ENCODE measurements around the gene HDAC4.

- TF ChIP-seq REST (IDR thresholded peaks at IDR 0.05) (no peak), ATF3 (IDR thresholded peaks at IDR 0.05) (no peak), MAX (IDR thresholded peaks at IDR 0.05) (no peak), RAD21 (IDR thresholded peaks at IDR 0.05) (no peak), HNF4G (IDR thresholded peaks at IDR 0.05) (no peak), TAF1 (conservative IDR thresholded peaks at IDR 0.05) (no peak), NR2F2 (IDR thresholded peaks at IDR 0.05) (no peak), YY1 (IDR thresholded peaks at IDR 0.05) (no peak), EGR1 (IDR thresholded peaks at IDR 0.05; ENCODE audit: low read depth in 2 of 2) (no peak), GABPA (IDR thresholded peaks at IDR 0.05 in 1 of 2, conservative IDR thresholded peaks at IDR 0.05 in 1 of 2) (no peak)
- TF ChIP-seq, protein P1, sequence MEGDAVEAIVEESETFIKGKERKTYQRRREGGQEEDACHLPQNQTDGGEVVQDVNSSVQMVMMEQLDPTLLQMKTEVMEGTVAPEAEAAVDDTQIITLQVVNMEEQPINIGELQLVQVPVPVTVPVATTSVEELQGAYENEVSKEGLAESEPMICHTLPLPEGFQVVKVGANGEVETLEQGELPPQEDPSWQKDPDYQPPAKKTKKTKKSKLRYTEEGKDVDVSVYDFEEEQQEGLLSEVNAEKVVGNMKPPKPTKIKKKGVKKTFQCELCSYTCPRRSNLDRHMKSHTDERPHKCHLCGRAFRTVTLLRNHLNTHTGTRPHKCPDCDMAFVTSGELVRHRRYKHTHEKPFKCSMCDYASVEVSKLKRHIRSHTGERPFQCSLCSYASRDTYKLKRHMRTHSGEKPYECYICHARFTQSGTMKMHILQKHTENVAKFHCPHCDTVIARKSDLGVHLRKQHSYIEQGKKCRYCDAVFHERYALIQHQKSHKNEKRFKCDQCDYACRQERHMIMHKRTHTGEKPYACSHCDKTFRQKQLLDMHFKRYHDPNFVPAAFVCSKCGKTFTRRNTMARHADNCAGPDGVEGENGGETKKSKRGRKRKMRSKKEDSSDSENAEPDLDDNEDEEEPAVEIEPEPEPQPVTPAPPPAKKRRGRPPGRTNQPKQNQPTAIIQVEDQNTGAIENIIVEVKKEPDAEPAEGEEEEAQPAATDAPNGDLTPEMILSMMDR (IDR thresholded peaks at IDR 0.05; ENCODE audit: low read depth, low read length, missing input control): no peak
- TF ChIP-seq, protein P2, sequence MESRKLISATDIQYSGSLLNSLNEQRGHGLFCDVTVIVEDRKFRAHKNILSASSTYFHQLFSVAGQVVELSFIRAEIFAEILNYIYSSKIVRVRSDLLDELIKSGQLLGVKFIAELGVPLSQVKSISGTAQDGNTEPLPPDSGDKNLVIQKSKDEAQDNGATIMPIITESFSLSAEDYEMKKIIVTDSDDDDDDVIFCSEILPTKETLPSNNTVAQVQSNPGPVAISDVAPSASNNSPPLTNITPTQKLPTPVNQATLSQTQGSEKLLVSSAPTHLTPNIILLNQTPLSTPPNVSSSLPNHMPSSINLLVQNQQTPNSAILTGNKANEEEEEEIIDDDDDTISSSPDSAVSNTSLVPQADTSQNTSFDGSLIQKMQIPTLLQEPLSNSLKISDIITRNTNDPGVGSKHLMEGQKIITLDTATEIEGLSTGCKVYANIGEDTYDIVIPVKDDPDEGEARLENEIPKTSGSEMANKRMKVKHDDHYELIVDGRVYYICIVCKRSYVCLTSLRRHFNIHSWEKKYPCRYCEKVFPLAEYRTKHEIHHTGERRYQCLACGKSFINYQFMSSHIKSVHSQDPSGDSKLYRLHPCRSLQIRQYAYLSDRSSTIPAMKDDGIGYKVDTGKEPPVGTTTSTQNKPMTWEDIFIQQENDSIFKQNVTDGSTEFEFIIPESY (IDR thresholded peaks at IDR 0.05): no peak
Observed at GRCh38 chr2:239324456-239324855, 76.4 kb downstream of the HDAC4 start.
